Stomach smooth muscle (tissue), 2 donors: ENCODE measurements around the gene HCFC2.
"Not testable (repeated sequence)": the region's sequence is repeated elsewhere in the genome, so short reads cannot be mapped to it uniquely, and the experiment has no call there.

Source experiments
- H3K27ac ChIP-seq: one replicate; pipeline ENCODE4 v1.7.0; 2013; ENCODE audit warnings: mild to moderate bottlenecking, low read length, inconsistent platforms
- H3K27me3 ChIP-seq, 2 donors: one replicate each; pipeline ENCODE4 v1.7.0; 2013; ENCODE audit warnings: low read length in 2 of 2; ENCODE audit not compliant: insufficient read depth in 2 of 2, control insufficient read depth in 1 of 2
- H3K36me3 ChIP-seq, 2 donors: one replicate each; pipeline ENCODE4 v1.7.0; 2013; ENCODE audit warnings: low read length in 2 of 2; ENCODE audit not compliant: control insufficient read depth in 2 of 2, insufficient read depth in 2 of 2
- H3K4me1 ChIP-seq: one replicate; pipeline ENCODE4 v1.7.0; 2013; ENCODE audit warnings: low read length; ENCODE audit not compliant: control insufficient read depth, insufficient read depth
- H3K4me3 ChIP-seq, 2 donors: one replicate each; pipeline ENCODE4 v1.7.0; 2013; ENCODE audit warnings: low read length in 2 of 2
- H3K9ac ChIP-seq, 2 donors: one replicate each; pipeline ENCODE4 v1.7.0; 2013; ENCODE audit warnings: low read length in 2 of 2, mild to moderate bottlenecking in 1 of 2
- H3K9me3 ChIP-seq, 2 donors: one replicate each; pipeline ENCODE4 v1.7.0; 2013; ENCODE audit warnings: low read length in 2 of 2; ENCODE audit not compliant: control insufficient read depth in 2 of 2
- donor health status: healthy.
- donor health status: Pancreatic carcinoma.

Gene HCFC2

DNA sequence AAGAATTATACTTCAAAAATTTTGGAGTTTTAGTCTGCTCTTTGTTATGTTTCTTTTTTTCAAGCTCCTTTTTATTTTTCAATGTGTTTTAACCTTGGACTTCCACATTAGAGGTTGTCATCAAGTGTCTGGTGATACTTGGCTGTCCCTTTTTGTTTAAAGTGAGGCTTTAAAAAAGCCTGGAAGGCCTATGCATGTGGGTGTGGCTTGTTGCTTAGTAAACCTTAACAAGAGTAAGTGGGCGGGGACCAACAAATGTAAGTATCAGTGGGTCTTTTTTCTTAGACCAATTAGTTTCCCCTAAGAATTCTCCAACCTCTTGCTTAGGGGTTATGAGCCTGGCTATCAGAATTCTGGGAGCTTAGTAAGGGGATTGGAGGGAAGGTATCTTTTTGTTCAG is 26.4 kb downstream of the HCFC2 start:
- no peak overlapping the region for H3K9ac ChIP-seq

DNA sequence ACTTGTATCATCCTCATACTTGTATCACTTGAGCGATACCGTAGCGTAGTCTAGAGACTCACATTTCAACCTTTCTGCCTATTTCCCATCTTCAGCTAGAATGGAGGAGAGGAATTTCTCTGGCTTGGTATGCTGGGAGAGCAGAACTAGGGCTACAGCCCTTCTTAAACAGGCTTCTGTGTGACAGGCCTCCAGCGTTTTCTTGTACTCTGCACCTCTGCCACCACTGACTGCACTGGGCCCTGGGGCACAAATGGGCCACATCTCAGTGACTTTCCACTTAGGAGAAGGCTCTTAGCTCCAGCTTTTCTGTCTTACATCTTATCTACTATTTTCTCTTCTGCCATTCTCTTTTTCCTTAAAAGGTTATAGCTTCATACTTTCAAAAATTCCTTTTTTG is 26.8 kb downstream of the HCFC2 start:
- no peak overlapping the region for H3K4me3 ChIP-seq
- H3K4me1 ChIP-seq: no peaks in the 10 kb centered on the region
- H3K27ac ChIP-seq: no peak overlapping the region
- H3K27me3 ChIP-seq: no peaks in the 10 kb centered on the region
- H3K36me3 ChIP-seq: peaks cover 39 to 45% of the 10 kb centered on the region in 2 donors
- H3K9ac ChIP-seq: no peak overlapping the region
- no peaks in the 10 kb centered on the region for H3K9me3 ChIP-seq

More for the DNA sequence above, 26.4 kb downstream of the HCFC2 start:
- Histone ChIP-seq H3K4me1 (no peaks in the 10 kb centered on the region), H3K4me3 (no peak overlapping the region), H3K27me3 (no peaks in the 10 kb centered on the region), H3K27ac (no peak overlapping the region), H3K9me3 (no peaks in the 10 kb centered on the region), H3K36me3 (peaks cover 41 to 45% of the 10 kb centered on the region in 2 donors)

DNA sequence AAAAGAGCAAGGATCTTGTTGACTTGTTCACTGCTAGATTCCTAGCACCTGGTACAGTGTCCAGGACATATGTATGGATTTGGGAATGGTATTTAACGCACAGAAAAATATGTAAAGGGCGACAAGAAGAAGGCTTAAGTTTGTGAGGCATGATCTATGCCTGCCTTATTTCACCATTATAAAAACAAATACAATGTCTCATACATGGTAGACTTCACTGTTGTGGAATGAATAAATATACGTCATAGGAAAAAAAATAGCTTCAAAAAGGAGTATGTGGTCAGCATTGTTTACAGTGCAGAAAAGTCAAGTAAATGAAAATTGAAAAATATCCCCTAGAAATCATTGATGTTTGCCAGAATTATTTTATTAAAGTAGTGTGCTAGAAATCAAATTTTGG is 30.0 kb downstream of the HCFC2 start:
- Histone ChIP-seq H3K4me3 (no peak overlapping the region), H3K9ac (no peak overlapping the region), H3K4me1 (no peaks in the 10 kb centered on the region), H3K27me3 (no peaks in the 10 kb centered on the region), H3K9me3 (no peaks in the 10 kb centered on the region), H3K36me3 (peaks cover 36 to 52% of the 10 kb centered on the region in 2 donors), H3K27ac (no peak overlapping the region)

DNA sequence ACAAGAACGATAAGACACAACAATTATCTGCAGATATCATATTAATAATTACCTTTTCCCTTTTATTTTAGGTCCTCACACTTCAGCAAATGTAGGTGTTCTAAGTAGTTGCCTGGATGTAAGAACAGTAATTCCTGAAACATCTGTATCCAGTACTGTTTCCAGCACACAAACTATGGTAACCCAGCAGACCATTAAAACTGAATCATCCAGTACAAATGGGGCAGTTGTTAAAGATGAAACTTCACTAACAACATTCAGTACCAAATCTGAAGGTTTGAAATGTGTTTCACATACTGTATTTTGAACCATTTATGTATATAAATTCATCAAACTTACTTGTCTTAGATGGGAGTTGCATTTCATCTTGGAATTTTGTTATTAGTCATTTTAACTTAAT is 31.0 kb downstream of the HCFC2 start:
- no peak overlapping the region for H3K27ac ChIP-seq
- no peaks in the 10 kb centered on the region for H3K27me3 ChIP-seq
- H3K9ac ChIP-seq: no peak overlapping the region
- no peaks in the 10 kb centered on the region for H3K4me1 ChIP-seq
- no peaks in the 10 kb centered on the region for H3K9me3 ChIP-seq
- peaks cover 37 to 44% of the 10 kb centered on the region in 2 donors for H3K36me3 ChIP-seq
- no peak overlapping the region for H3K4me3 ChIP-seq

GRCh38 chr12:104097954-104098353 is 33.6 kb downstream of the HCFC2 start:
- no peaks in the 10 kb centered on the region for H3K9me3 ChIP-seq
- no peaks in the 10 kb centered on the region for H3K4me1 ChIP-seq
- no peaks in the 10 kb centered on the region for H3K27me3 ChIP-seq
- no peak overlapping the region for H3K9ac ChIP-seq
- H3K27ac ChIP-seq: no peak overlapping the region
- H3K4me3 ChIP-seq: no peak overlapping the region
- peaks cover 30 to 42% of the 10 kb centered on the region in 2 donors for H3K36me3 ChIP-seq

DNA sequence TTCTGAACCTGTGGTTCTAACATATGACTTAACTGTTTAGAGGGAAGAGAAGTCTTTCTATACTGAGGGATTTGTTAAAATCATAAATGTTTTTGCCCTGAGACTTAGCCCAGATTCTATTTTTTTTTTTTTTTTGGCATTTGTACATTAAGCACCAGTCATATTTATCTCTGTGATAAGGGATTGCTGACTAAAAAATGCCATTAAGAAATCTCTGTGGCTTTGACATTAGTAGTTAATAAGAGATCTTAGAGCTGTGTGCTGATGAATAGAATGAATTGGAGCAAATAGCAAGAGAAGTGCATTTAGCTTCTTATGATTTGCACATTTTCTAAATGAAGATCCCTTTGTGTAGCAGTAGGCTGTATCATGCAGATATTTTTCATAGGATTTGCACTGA is 41.1 kb downstream of the HCFC2 start:
- Histone ChIP-seq H3K27ac (no peak overlapping the region), H3K4me1 (no peaks in the 10 kb centered on the region), H3K36me3 (peaks cover 4 to 15% of the 10 kb centered on the region in 2 donors), H3K4me3 (no peak overlapping the region), H3K9me3 (no peaks in the 10 kb centered on the region), H3K9ac (no peak overlapping the region), H3K27me3 (no peaks in the 10 kb centered on the region)

DNA sequence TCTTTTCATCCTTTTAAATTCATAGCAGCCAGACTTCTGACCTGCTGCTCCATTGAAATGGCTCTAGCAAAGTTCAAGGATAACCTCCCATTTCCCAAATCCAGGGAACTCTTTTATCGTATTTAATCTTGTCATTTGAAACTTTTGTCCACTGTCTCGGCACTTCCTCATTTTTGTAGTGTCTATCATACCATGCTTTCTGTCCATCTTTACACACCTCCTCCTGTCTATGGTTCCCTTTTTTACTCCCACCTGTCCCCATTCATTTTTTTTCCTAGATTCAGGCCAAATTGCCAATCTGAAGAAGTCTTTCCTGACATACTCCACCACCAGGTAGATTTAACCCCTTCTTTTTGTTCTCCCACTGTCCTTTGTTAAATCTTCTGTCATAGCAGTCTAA is 42.6 kb downstream of the HCFC2 start:
- H3K27me3 ChIP-seq: no peaks in the 10 kb centered on the region
- no peak overlapping the region for H3K9ac ChIP-seq
- peaks cover 0 to 12% of the 10 kb centered on the region in 2 donors for H3K36me3 ChIP-seq

GRCh38 chr12:104108755-104109445 is 44.6 kb downstream of the HCFC2 start:
- no peak overlapping the region for H3K9ac ChIP-seq
- no peaks in the 10 kb centered on the region for H3K9me3 ChIP-seq
- no peak overlapping the region for H3K27ac ChIP-seq
- H3K36me3 ChIP-seq: peaks cover 0 to 3% of the 10 kb centered on the region in 2 donors
- H3K4me3 ChIP-seq: no peak overlapping the region
- H3K27me3 ChIP-seq: no peaks in the 10 kb centered on the region
- no peaks in the 10 kb centered on the region for H3K4me1 ChIP-seq

More for the DNA sequence above, 42.6 kb downstream of the HCFC2 start:
- H3K4me1 ChIP-seq: no peaks in the 10 kb centered on the region
- no peak overlapping the region for H3K4me3 ChIP-seq
- H3K9me3 ChIP-seq: no peaks in the 10 kb centered on the region
- no peak overlapping the region for H3K27ac ChIP-seq

DNA sequence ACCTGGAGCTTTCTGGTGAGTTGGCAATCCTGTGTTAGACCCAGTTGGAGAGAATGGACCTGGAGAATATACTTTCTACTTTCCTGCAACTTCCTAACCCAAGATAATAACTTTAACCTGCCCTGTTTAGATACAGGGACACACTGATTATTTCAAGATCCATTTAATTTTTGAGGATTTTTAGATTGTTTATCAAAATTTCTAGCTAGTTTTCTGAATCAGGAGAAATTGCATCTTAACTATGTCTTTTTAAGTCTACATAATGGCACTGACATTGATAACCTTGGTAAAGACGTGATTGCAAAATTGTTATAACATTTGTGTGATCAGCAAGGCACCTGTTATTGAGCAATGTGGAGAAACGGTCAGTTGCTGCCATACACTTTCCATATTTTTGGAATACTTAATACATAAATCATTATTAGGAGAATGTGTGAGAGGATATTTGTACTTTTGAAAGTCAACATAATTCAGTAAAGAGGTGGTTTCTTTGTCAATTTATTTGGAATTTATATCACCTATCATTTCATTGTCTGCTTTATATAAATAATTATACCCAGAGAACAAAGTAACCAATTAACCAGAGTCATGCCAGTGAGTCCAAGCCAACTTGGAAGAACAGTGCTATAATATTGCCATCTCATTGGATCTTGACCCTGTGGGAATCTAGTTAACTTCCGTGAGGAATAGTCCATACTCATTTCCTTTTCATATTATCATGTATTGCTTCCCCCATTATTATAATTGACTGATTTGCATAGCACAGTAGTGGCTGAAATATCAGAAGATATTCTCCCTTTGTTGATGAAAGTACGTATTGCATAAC is 45.3 kb downstream of the HCFC2 start:
- Histone ChIP-seq H3K4me1 (no peaks in the 10 kb centered on the region), H3K27ac (no peak overlapping the region), H3K9ac (no peak overlapping the region), H3K4me3 (no peak overlapping the region), H3K27me3 (no peaks in the 10 kb centered on the region), H3K36me3 (peaks cover 2 to 3% of the 10 kb centered on the region in 2 donors), H3K9me3 (no peaks in the 10 kb centered on the region)

DNA sequence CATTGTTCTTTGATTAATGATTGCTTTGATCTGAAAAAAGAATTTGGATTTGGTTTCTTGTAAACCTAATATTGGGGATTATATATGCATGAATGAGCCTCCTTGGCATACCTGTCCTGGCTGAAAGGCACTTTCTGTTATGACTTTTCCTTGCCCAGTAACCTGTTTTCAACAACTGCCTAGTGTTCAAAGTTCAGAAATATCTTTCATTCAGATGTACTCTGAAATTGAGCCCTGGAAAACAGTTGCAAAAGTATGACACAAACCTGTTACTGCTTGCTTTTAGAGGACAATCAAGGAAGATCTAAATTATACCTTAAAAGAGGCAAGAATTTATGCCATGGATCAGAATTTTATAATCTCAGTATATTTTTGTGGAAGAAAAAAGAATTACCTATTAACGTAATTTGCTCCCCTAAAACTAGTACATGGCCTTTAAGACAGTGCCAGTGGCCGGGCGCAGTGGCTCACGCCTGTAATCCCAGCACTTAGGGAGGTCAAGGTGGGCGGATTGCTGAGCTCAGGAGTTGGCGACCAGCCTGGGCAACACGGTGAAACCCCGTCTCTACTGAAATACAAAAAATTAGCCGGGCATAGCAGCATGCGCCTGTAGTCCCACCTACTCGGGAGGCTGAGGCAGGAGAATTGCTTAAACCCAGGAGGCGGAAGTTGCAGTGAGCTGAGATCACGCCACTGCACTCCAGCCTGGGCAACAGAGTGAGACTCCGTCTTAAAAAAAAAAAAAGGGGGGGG is 50.7 kb downstream of the HCFC2 start:
- not testable (repeated sequence) for H3K9ac ChIP-seq, H3K36me3 ChIP-seq

More for the DNA sequence above, 50.7 kb downstream of the HCFC2 start:
- not testable (repeated sequence) for H3K4me1 ChIP-seq, H3K4me3 ChIP-seq, H3K9me3 ChIP-seq, H3K27me3 ChIP-seq, H3K27ac ChIP-seq
